Suprapubic skin (tissue), 4 donors: ENCODE data around the gene C9orf152. TPM values are rescaled to one million over a fixed set of nuclear protein-coding genes. Genes with fewer than 3 reads are reported as not detected.

ENCODE experiments used
- DNase-seq, 2 donors: peaks; one replicate each; pipeline ENCODE4 v3.0.0-alpha.2; 2019; ENCODE audit warnings: low spot score in 2 of 2
- H3K27ac ChIP-seq: fragments of 200-600 bp; sonication (generic); one replicate; pipeline ENCODE4 v1.5.1; 2019
- H3K27me3 ChIP-seq: fragments of 200-600 bp; sonication (generic); one replicate; pipeline ENCODE4 v1.5.1; 2019
- H3K36me3 ChIP-seq: fragments of 200-600 bp; sonication (generic); one replicate; pipeline ENCODE4 v1.5.1; 2019
- H3K4me1 ChIP-seq: fragments of 200-600 bp; sonication (generic); one replicate; pipeline ENCODE4 v1.5.1; 2019
- H3K4me3 ChIP-seq: fragments of 200-600 bp; sonication (generic); one replicate; pipeline ENCODE4 v1.5.1; 2019; ENCODE audit warnings: mild to moderate bottlenecking
- H3K9me3 ChIP-seq: fragments of 200-600 bp; sonication (generic); one replicate; pipeline ENCODE4 v1.5.1; 2019
- CTCF ChIP-seq, 2 donors: fragments of 200-600 bp in 1 of 2; fragments of 450-650 bp in 1 of 2; sonication (generic) in 1 of 2; IDR thresholded peaks; one replicate each; pipeline ENCODE4 v1.5.1; 2016 to 2019; ENCODE audit warnings: antibody characterized with exemption in 2 of 2, mild to moderate bottlenecking in 1 of 2, moderate library complexity in 1 of 2
- EP300 ChIP-seq: sonication (generic); formaldehyde crosslinking; IDR thresholded peaks from one replicate; pipeline ENCODE4 v1.6.1; 2017; ENCODE audit warnings: antibody characterized with exemption
- POLR2A ChIP-seq, 2 donors: fragments of 450-650 bp; IDR thresholded peaks; one replicate each; pipeline ENCODE4 v1.6.1; 2017; ENCODE audit warnings: antibody characterized with exemption in 2 of 2, mild to moderate bottlenecking in 2 of 2, moderate library complexity in 2 of 2
- POLR2AphosphoS5 ChIP-seq, 3 donors: sonication (generic); formaldehyde crosslinking; IDR thresholded peaks; one replicate each; pipeline ENCODE4 v1.6.1; 2017; ENCODE audit warnings: antibody characterized with exemption in 3 of 3
- WGBS: methylation state at CpG from one replicate; pipeline ENCODE4 v1.1.5; 2018; 5-methylcytosine and 5-hydroxymethylcytosine counted together
- total RNA-seq, 4 donors: library from RNA; depleted of rRNA; stranded (reverse); fragments of >200 nt; gene quantifications; one replicate each; pipeline ENCODE4 v1.1.0, GENCODE V29; 2016

C9orf152 gene
- total RNA-seq, 4 donors from 2014 or later: 8.6 to 14.9 (median 10.9) TPM

GRCh38 chr9:110244616-110245015 is 36.7 kb upstream of the C9orf152 start:
- no peaks in the 10 kb centered on the region for H3K27me3 ChIP-seq
- TF ChIP-seq EP300 (no peak), POLR2AphosphoS5 (IDR thresholded peaks at IDR 0.05) (no peak), CTCF (IDR thresholded peaks at IDR 0.05) (no peak), POLR2A (IDR thresholded peaks at IDR 0.05) (no peak)
- H3K4me3 ChIP-seq: no peak overlapping the region
- peaks cover 59% of the 10 kb centered on the region for H3K36me3 ChIP-seq
- DNase-seq: no peak
- 75% methylated on average over 3 of the region's 3 CpGs for WGBS
- H3K4me1 ChIP-seq: no peaks in the 10 kb centered on the region
- H3K9me3 ChIP-seq: no peaks in the 10 kb centered on the region
- no peak overlapping the region for H3K27ac ChIP-seq

GRCh38 chr9:110241858-110242321 is 33.9 kb upstream of the C9orf152 start:
- Histone ChIP-seq H3K4me1 (no peaks in the 10 kb centered on the region), H3K27ac (no peak overlapping the region), H3K9me3 (no peaks in the 10 kb centered on the region), H3K27me3 (no peaks in the 10 kb centered on the region), H3K36me3 (peaks cover 44% of the 10 kb centered on the region), H3K4me3 (no peak overlapping the region)
- WGBS: 95% methylated on average over 1 of the region's 1 CpG
- no peak for DNase-seq
- no peak for TF ChIP-seq EP300
- TF ChIP-seq CTCF (IDR thresholded peaks at IDR 0.05): no peak
- TF ChIP-seq POLR2A (IDR thresholded peaks at IDR 0.05): no peak
- TF ChIP-seq POLR2AphosphoS5 (IDR thresholded peaks at IDR 0.05): no peak

GRCh38 chr9:110241260-110241857 is 33.4 kb upstream of the C9orf152 start:
- H3K36me3 ChIP-seq: peaks cover 39% of the 10 kb centered on the region
- no peaks in the 10 kb centered on the region for H3K27me3 ChIP-seq
- TF ChIP-seq CTCF (IDR thresholded peaks at IDR 0.05) (no peak), POLR2AphosphoS5 (IDR thresholded peaks at IDR 0.05) (no peak), EP300 (no peak), POLR2A (IDR thresholded peaks at IDR 0.05) (no peak)
- no peaks in the 10 kb centered on the region for H3K9me3 ChIP-seq
- no peak overlapping the region for H3K4me3 ChIP-seq
- H3K4me1 ChIP-seq: no peaks in the 10 kb centered on the region
- DNase-seq: no peak
- 95% methylated on average over 3 of the region's 3 CpGs for WGBS
- H3K27ac ChIP-seq: no peak overlapping the region

- WGBS: 24% methylated on average over 1 of the region's 1 CpG
- no peaks in the 10 kb centered on the region for H3K9me3 ChIP-seq
- peaks cover 31% of the 10 kb centered on the region for H3K36me3 ChIP-seq
- no peak overlapping the region for H3K4me3 ChIP-seq
- H3K27me3 ChIP-seq: no peaks in the 10 kb centered on the region
- H3K27ac ChIP-seq: no peak overlapping the region
- no peak for DNase-seq
- TF ChIP-seq CTCF (IDR thresholded peaks at IDR 0.05) (no peak), POLR2AphosphoS5 (IDR thresholded peaks at IDR 0.05) (no peak), POLR2A (IDR thresholded peaks at IDR 0.05) (no peak), EP300 (no peak)
- no peaks in the 10 kb centered on the region for H3K4me1 ChIP-seq
Measured at GRCh38 chr9:110240198-110240597, 32.2 kb upstream of the C9orf152 start.

- Histone ChIP-seq H3K36me3 (no peaks in the 10 kb centered on the region), H3K27me3 (no peaks in the 10 kb centered on the region), H3K4me3 (no peak overlapping the region), H3K9me3 (no peaks in the 10 kb centered on the region), H3K27ac (no peak overlapping the region), H3K4me1 (no peaks in the 10 kb centered on the region)
- 82% methylated on average over 2 of the region's 2 CpGs for WGBS
- no peak for TF ChIP-seq POLR2AphosphoS5 (IDR thresholded peaks at IDR 0.05)
- no peak for TF ChIP-seq POLR2A (IDR thresholded peaks at IDR 0.05)
- no peak for TF ChIP-seq EP300
- TF ChIP-seq CTCF (IDR thresholded peaks at IDR 0.05): no peak
- DNase-seq: no peak
Measured at GRCh38 chr9:110228321-110228720, 20.4 kb upstream of the C9orf152 start.
